Measurements from ENCODE around the gene NAA25.

DNA sequence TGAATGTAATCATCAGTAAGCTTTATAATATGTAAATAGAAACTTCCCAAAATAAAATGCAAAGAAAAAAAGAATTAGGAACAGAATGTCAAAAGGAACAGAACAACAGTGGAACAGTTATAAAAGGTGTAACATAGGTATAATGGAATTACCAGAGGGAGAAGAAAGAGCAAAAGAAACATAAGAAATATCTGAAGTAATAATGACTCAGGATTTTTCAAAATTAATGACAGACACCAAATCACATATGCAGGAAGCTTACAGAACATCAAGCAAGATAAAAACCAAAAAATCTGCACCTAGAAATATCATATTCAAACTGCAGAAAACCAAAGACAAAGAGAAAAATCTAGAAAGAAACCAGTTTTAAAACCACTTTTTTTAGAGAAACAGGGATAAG is 131.7 kb downstream of the NAA25 start:
- no peak for TF ChIP-seq TAF1 (IDR thresholded peaks at IDR 0.05; ENCODE audit: borderline replicate concordance, insufficient read depth, low read length)
- no peak for TF ChIP-seq POLR2AphosphoS5 (IDR thresholded peaks at IDR 0.05; ENCODE audit: low read depth, low read length)
- TF ChIP-seq, protein P1, sequence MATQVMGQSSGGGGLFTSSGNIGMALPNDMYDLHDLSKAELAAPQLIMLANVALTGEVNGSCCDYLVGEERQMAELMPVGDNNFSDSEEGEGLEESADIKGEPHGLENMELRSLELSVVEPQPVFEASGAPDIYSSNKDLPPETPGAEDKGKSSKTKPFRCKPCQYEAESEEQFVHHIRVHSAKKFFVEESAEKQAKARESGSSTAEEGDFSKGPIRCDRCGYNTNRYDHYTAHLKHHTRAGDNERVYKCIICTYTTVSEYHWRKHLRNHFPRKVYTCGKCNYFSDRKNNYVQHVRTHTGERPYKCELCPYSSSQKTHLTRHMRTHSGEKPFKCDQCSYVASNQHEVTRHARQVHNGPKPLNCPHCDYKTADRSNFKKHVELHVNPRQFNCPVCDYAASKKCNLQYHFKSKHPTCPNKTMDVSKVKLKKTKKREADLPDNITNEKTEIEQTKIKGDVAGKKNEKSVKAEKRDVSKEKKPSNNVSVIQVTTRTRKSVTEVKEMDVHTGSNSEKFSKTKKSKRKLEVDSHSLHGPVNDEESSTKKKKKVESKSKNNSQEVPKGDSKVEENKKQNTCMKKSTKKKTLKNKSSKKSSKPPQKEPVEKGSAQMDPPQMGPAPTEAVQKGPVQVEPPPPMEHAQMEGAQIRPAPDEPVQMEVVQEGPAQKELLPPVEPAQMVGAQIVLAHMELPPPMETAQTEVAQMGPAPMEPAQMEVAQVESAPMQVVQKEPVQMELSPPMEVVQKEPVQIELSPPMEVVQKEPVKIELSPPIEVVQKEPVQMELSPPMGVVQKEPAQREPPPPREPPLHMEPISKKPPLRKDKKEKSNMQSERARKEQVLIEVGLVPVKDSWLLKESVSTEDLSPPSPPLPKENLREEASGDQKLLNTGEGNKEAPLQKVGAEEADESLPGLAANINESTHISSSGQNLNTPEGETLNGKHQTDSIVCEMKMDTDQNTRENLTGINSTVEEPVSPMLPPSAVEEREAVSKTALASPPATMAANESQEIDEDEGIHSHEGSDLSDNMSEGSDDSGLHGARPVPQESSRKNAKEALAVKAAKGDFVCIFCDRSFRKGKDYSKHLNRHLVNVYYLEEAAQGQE (IDR thresholded peaks at IDR 0.05; ENCODE audit: insufficient read depth in 1 of 2, low read depth in 2 of 2, low read length in 2 of 2): no peak
